Measurements from ENCODE around the gene ODC1.
"Not testable (repeated sequence)": the region's sequence is repeated elsewhere in the genome, so short reads cannot be mapped to it uniquely, and the experiment has no call there.

ODC1 gene

GRCh38 chr2:10477443-10478297 is 29.5 kb upstream of the ODC1 start:
- DNase-seq = no peak

- no peak for DNase-seq
These were observed 28.8 kb upstream of the ODC1 start for GRCh38 chr2:10476723-10477442.

- no peak for DNase-seq
These were observed 27.9 kb upstream of the ODC1 start for GRCh38 chr2:10475811-10476660.

- no peak for DNase-seq
These were observed 27.1 kb upstream of the ODC1 start for GRCh38 chr2:10475221-10475722.

GRCh38 chr2:10473121-10473756 is 25.1 kb upstream of the ODC1 start:
- no peak for DNase-seq

- DNase-seq = no peak
These were observed 23.8 kb upstream of the ODC1 start for GRCh38 chr2:10471955-10472354.

- DNase-seq = no peak
These were observed 23.0 kb upstream of the ODC1 start for GRCh38 chr2:10471046-10471571.

GRCh38 chr2:10469955-10470608 is 22.0 kb upstream of the ODC1 start:
- no peak for DNase-seq

- DNase-seq = no peak
These were observed 21.2 kb upstream of the ODC1 start for GRCh38 chr2:10469301-10469700.

- no peak for DNase-seq
These were observed 19.3 kb upstream of the ODC1 start for GRCh38 chr2:10467401-10467800.

- no peak for DNase-seq
These were observed 18.7 kb upstream of the ODC1 start for GRCh38 chr2:10466801-10467200.

GRCh38 chr2:10465910-10466309 is 17.8 kb upstream of the ODC1 start:
- no peak for DNase-seq

- no peak for DNase-seq
These were observed 14.3 kb upstream of the ODC1 start for GRCh38 chr2:10462178-10463083.

- DNase-seq = no peak
These were observed 12.3 kb upstream of the ODC1 start for GRCh38 chr2:10460366-10460796.

GRCh38 chr2:10457846-10458598 is 9.9 kb upstream of the ODC1 start:
- no peak for DNase-seq

- DNase-seq = not testable (repeated sequence)
These were observed 9.1 kb upstream of the ODC1 start for GRCh38 chr2:10457195-10457594.

- DNase-seq = peak in 1 of 2 experiments; percentile 4
These were observed 6.4 kb upstream of the ODC1 start for GRCh38 chr2:10454505-10454904.

GRCh38 chr2:10453905-10454298 is 5.8 kb upstream of the ODC1 start:
- no peak for DNase-seq
